WERI-Rb-1 (cell line): ENCODE data around the gene SAXO1.

Source experiments
- DNase-seq: peaks from one replicate; pipeline ENCODE4 v3.0.0-alpha.2; 2020
- H3K27ac ChIP-seq: fragments of 250-450 bp; sonication (Bioruptor Pico); 2 replicates; pipeline ENCODE4 v1.5.1; 2020; ENCODE audit warnings: mild to moderate bottlenecking, moderate library complexity
- H3K27me3 ChIP-seq: fragments of 250-450 bp; sonication (Bioruptor Pico); 2 replicates; pipeline ENCODE4 v1.5.1; 2021; ENCODE audit warnings: mild to moderate bottlenecking, low read depth, moderate library complexity; ENCODE audit not compliant: insufficient read depth, severe bottlenecking
- H3K36me3 ChIP-seq: fragments of 250-450 bp; sonication (Bioruptor Pico); 2 replicates; pipeline ENCODE4 v1.5.1; 2020; ENCODE audit warnings: mild to moderate bottlenecking, moderate library complexity
- H3K4me3 ChIP-seq: 2 replicates; pipeline ENCODE4 v1.5.1; 2011; ENCODE audit warnings: low read depth, mild to moderate bottlenecking, control low read depth, low read length
- H3K9me3 ChIP-seq: fragments of 250-450 bp; sonication (Bioruptor Pico); 2 replicates; pipeline ENCODE4 v1.5.1; 2021; ENCODE audit warnings: mild to moderate bottlenecking, moderate library complexity; ENCODE audit not compliant: severe bottlenecking
- CTCF ChIP-seq: IDR thresholded peaks from 2 replicates; pipeline ENCODE4 v1.5.1; 2011; ENCODE audit warnings: low read depth, mild to moderate bottlenecking, control low read depth, inconsistent platforms, low read length

SAXO1 gene

GRCh38 chr9:18896531-18897179 lies 136.4 kb downstream of the SAXO1 start:
- no peak overlapping the region for H3K27ac ChIP-seq
- TF ChIP-seq CTCF = no peak
- no peak overlapping the region for H3K4me3 ChIP-seq
- no peak for DNase-seq
- no peaks in the 10 kb centered on the region for H3K27me3 ChIP-seq
- H3K36me3 ChIP-seq = no peaks in the 10 kb centered on the region
- H3K9me3 ChIP-seq = no peaks in the 10 kb centered on the region

- no peak overlapping the region for H3K4me3 ChIP-seq
- no peak overlapping the region for H3K27ac ChIP-seq
- H3K36me3 ChIP-seq = no peaks in the 10 kb centered on the region
- TF ChIP-seq CTCF = no peak
- no peaks in the 10 kb centered on the region for H3K27me3 ChIP-seq
- H3K9me3 ChIP-seq = no peaks in the 10 kb centered on the region
- no peak for DNase-seq
Observed at GRCh38 chr9:18896004-18896403, 137.0 kb downstream of the SAXO1 start.

GRCh38 chr9:18893491-18893890 lies 139.5 kb downstream of the SAXO1 start:
- no peak overlapping the region for H3K4me3 ChIP-seq
- H3K27me3 ChIP-seq = no peaks in the 10 kb centered on the region
- no peaks in the 10 kb centered on the region for H3K9me3 ChIP-seq
- no peak for TF ChIP-seq CTCF
- no peak overlapping the region for H3K27ac ChIP-seq
- no peaks in the 10 kb centered on the region for H3K36me3 ChIP-seq
- no peak for DNase-seq

- H3K36me3 ChIP-seq = no peaks in the 10 kb centered on the region
- no peaks in the 10 kb centered on the region for H3K9me3 ChIP-seq
- H3K27ac ChIP-seq = no peak overlapping the region
- TF ChIP-seq CTCF = no peak
- DNase-seq = no peak
- H3K4me3 ChIP-seq = no peak overlapping the region
- H3K27me3 ChIP-seq = no peaks in the 10 kb centered on the region
Observed at GRCh38 chr9:18893046-18893445, 140.0 kb downstream of the SAXO1 start.

- Histone ChIP-seq H3K27me3 (no peaks in the 10 kb centered on the region), H3K36me3 (no peaks in the 10 kb centered on the region), H3K27ac (no peak overlapping the region), H3K9me3 (no peaks in the 10 kb centered on the region), H3K4me3 (no peak overlapping the region)
- TF ChIP-seq CTCF = no peak
- no peak for DNase-seq
Observed at GRCh38 chr9:18891946-18892670, 140.9 kb downstream of the SAXO1 start.
